NCI-H1417 (cell line): ENCODE measurements around the gene SPRY2.
"Not testable (repeated sequence)": the region's sequence is repeated elsewhere in the genome, so short reads cannot be mapped to it uniquely, and the experiment has no call there.

Experiments
- DNase-seq, 3 experiments: peaks; one replicate each; lab custom pipeline; 2025; lab: John Stamatoyannopoulos, UW

Gene SPRY2

GRCh38 chr13:80355496-80356094 is 14.7 kb upstream of the SPRY2 start:
- not testable (repeated sequence) for DNase-seq

GRCh38 chr13:80348750-80349149 is 7.8 kb upstream of the SPRY2 start:
- no peak for DNase-seq

GRCh38 chr13:80348314-80348713 is 7.4 kb upstream of the SPRY2 start:
- no peak for DNase-seq

- DNase-seq, result no peak
Observed at GRCh38 chr13:80345771-80346510, 5.0 kb upstream of the SPRY2 start.

GRCh38 chr13:80344032-80344431 is 3.1 kb upstream of the SPRY2 start:
- not testable (repeated sequence) for DNase-seq

GRCh38 chr13:80342471-80343371 is 1.8 kb upstream of the SPRY2 start:
- DNase-seq, result peak in 2 of 3 experiments; percentile 92 to 94

GRCh38 chr13:80341756-80342370 is 937 bp upstream of the SPRY2 start:
- peak in 2 of 3 experiments; percentile 65 to 73 for DNase-seq

GRCh38 chr13:80340651-80341100 is 250 bp downstream of the SPRY2 start:
- DNase-seq, result peak in 2 of 3 experiments; percentile 89 to 92

GRCh38 chr13:80339912-80340650 is 845 bp downstream of the SPRY2 start:
- peak in 2 of 3 experiments; percentile 89 to 92 for DNase-seq

GRCh38 chr13:80339563-80339911 is 1.4 kb downstream of the SPRY2 start:
- DNase-seq, result peak in 2 of 3 experiments; percentile 46 to 65

GRCh38 chr13:80338781-80339562 is 2.0 kb downstream of the SPRY2 start:
- DNase-seq, result peak in 2 of 3 experiments; percentile 75 to 79

- no peak for DNase-seq
Observed at GRCh38 chr13:80337288-80338081, 3.4 kb downstream of the SPRY2 start.

GRCh38 chr13:80336776-80337287 is 4.1 kb downstream of the SPRY2 start:
- no peak for DNase-seq

GRCh38 chr13:80336370-80336769 is 4.6 kb downstream of the SPRY2 start:
- DNase-seq, result no peak

- DNase-seq, result no peak
Observed at GRCh38 chr13:80334597-80335260, 6.2 kb downstream of the SPRY2 start.

- DNase-seq, result no peak
Observed at GRCh38 chr13:80331984-80332383, 8.9 kb downstream of the SPRY2 start.

GRCh38 chr13:80329250-80329649 is 11.7 kb downstream of the SPRY2 start:
- DNase-seq, result no peak

GRCh38 chr13:80319004-80319403 is 21.9 kb downstream of the SPRY2 start:
- DNase-seq, result no peak
